Upper lobe of right lung (tissue), 1 donor: ENCODE results near the gene IGFBP6. TPM values are rescaled to one million over a fixed set of nuclear protein-coding genes. Genes with fewer than 3 reads are reported as not detected.
A peak's percentile ranks its signal among the peaks of the same experiment; 100 is the strongest.

Source experiments
- ATAC-seq: fragments of 200-7000 bp; cut with Tn5 transposase; one replicate; pipeline ENCODE4 v1.9.1; 2020; ENCODE audit warnings: mild to moderate bottlenecking, moderate library complexity
- DNase-seq: peaks from one replicate; pipeline ENCODE4 v3.0.0-alpha.2; 2020
- H3K27ac ChIP-seq: fragments of 200-600 bp; one replicate; pipeline ENCODE4 v1.8.0; 2022
- H3K27me3 ChIP-seq: fragments of 200-600 bp; one replicate; pipeline ENCODE4 v1.8.0; 2022; ENCODE audit warnings: mild to moderate bottlenecking
- H3K36me3 ChIP-seq: fragments of 200-600 bp; one replicate; pipeline ENCODE4 v1.8.0; 2022
- H3K4me1 ChIP-seq: fragments of 200-600 bp; one replicate; pipeline ENCODE4 v1.8.0; 2022
- H3K4me3 ChIP-seq: fragments of 200-600 bp; one replicate; pipeline ENCODE4 v1.8.0; 2022; ENCODE audit warnings: mild to moderate bottlenecking
- H3K9me3 ChIP-seq: fragments of 200-600 bp; one replicate; pipeline ENCODE4 v1.8.0; 2022
- intact Hi-C: fragments of 100-400 bp; cut with DNase I; formaldehyde crosslinking; loops from one replicate; pipeline ENCODE4 v1.11.0; 2022
- total RNA-seq: library from RNA; stranded (reverse); fragmentation: NEBNext Ultra II Directional; extraction: Animal tissue kit (Norgen Biotek cat#: 25700); gene quantifications from one replicate; pipeline ENCODE4 v1.2.1, GENCODE V29; 2021
- TF ChIP-seq, protein P1 (sequence below): fragments of 200-600 bp; IDR thresholded peaks from one replicate; pipeline ENCODE4 v1.8.0; 2022; ENCODE audit warnings: antibody characterized with exemption
- donor health status: DM: no; HTN: yes; CAD: no; lungs with severe emphysema.

The IGFBP6 gene
- total RNA-seq, 1 donor from 2014 or later, result 34.6 TPM

- peaks cover 41% of the 10 kb centered on the region for H3K4me1 ChIP-seq
- H3K4me3 ChIP-seq, result no peak overlapping the region
- DNase-seq (peak; percentile 69), ATAC-seq (no peak)
- no peaks in the 10 kb centered on the region for H3K27me3 ChIP-seq
- TF ChIP-seq, protein P1, sequence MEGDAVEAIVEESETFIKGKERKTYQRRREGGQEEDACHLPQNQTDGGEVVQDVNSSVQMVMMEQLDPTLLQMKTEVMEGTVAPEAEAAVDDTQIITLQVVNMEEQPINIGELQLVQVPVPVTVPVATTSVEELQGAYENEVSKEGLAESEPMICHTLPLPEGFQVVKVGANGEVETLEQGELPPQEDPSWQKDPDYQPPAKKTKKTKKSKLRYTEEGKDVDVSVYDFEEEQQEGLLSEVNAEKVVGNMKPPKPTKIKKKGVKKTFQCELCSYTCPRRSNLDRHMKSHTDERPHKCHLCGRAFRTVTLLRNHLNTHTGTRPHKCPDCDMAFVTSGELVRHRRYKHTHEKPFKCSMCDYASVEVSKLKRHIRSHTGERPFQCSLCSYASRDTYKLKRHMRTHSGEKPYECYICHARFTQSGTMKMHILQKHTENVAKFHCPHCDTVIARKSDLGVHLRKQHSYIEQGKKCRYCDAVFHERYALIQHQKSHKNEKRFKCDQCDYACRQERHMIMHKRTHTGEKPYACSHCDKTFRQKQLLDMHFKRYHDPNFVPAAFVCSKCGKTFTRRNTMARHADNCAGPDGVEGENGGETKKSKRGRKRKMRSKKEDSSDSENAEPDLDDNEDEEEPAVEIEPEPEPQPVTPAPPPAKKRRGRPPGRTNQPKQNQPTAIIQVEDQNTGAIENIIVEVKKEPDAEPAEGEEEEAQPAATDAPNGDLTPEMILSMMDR, result peak; percentile 7
- peaks cover 37% of the 10 kb centered on the region for H3K36me3 ChIP-seq
- H3K9me3 ChIP-seq, result no peaks in the 10 kb centered on the region
- intact Hi-C loops, result no loop called here
- peak overlapping the region; percentile 74 for H3K27ac ChIP-seq
Measured at GRCh38 chr12:53071591-53072551, 25.6 kb upstream of the IGFBP6 start.

DNA sequence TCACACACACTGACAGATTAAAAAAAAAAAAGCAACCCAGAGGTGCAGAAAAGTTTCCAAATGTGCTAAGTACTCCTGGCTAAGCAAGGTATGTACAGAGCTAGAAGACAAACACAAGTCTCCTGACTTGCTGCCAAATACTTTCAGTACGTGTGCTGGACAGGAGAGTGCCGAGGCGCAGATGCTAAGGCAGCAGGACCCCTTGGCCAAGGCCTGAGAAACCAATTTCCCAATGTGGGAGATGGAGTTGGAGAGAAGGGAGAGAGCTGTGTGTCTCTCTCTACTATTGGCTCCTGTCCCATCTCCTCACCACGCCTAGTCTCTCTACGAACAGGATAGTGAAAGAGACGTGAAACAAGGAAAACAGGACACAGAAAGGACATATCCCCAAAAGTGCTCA lies 23.6 kb upstream of the IGFBP6 start:
- H3K27me3 ChIP-seq, result no peaks in the 10 kb centered on the region
- H3K9me3 ChIP-seq, result no peaks in the 10 kb centered on the region
- ATAC-seq, result peak; percentile 56
- H3K27ac ChIP-seq, result peak overlapping the region; percentile 74
- intact Hi-C loops, result no loop called here
- DNase-seq, result peak; percentile 61
- H3K4me1 ChIP-seq, result peaks cover 58% of the 10 kb centered on the region
- peaks cover 33% of the 10 kb centered on the region for H3K36me3 ChIP-seq
- TF ChIP-seq, protein P1, result no peak
- no peak overlapping the region for H3K4me3 ChIP-seq

DNA sequence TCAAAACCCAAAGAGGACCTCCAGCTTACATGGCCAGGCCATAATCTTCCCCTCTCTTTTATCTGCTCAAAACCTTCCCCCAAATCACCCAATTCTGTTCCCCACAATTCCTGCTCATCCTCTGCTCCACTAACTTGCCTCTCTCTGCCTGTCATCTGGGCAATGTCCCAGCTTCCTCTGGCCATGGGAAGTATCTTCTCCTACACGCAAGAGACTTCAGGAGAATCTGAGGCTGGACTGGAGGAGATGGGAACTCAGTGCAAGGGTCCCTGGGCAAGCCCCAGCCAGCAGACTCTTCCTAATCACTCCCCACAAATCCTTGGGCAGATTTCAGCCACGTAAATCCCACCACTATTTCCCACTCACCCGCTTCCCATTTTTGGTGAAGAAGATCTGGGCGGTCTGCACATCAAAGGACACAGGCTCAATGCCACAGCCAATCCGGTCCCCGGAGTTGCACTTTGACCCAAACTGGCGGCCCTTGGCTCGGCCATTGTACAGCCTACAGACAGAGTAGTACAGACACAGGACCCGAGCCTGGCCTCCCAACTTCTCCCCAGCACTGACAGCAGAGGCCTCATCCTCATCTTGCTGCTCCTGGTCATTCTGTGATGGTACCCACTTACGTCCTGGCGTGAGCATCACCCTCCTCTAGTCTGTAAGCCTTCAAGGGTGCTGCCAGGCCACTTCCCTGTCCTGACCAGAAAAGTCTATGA lies 23.0 kb upstream of the IGFBP6 start:
- no peaks in the 10 kb centered on the region for H3K27me3 ChIP-seq
- DNase-seq, result peak; percentile 55
- H3K9me3 ChIP-seq, result no peaks in the 10 kb centered on the region
- intact Hi-C loops, result no loop called here
- peaks cover 33% of the 10 kb centered on the region for H3K36me3 ChIP-seq
- TF ChIP-seq, protein P1, result no peak
- ATAC-seq, result no peak
- H3K27ac ChIP-seq, result no peak overlapping the region
- H3K4me1 ChIP-seq, result peaks cover 57% of the 10 kb centered on the region
- H3K4me3 ChIP-seq, result no peak overlapping the region

GRCh38 chr12:53074999-53075370 lies 22.5 kb upstream of the IGFBP6 start:
- H3K4me1 ChIP-seq, result peaks cover 51% of the 10 kb centered on the region
- no peak for ATAC-seq
- H3K27me3 ChIP-seq, result no peaks in the 10 kb centered on the region
- intact Hi-C loops, result no loop called here
- H3K27ac ChIP-seq, result no peak overlapping the region
- TF ChIP-seq, protein P1, result no peak
- H3K9me3 ChIP-seq, result no peaks in the 10 kb centered on the region
- no peak overlapping the region for H3K4me3 ChIP-seq
- DNase-seq, result peak; percentile 42
- H3K36me3 ChIP-seq, result peaks cover 33% of the 10 kb centered on the region

GRCh38 chr12:53076461-53076860 lies 21.0 kb upstream of the IGFBP6 start:
- ATAC-seq (no peak), DNase-seq (peak; percentile 13)
- Histone ChIP-seq H3K36me3 (peaks cover 33% of the 10 kb centered on the region), H3K4me1 (peaks cover 41% of the 10 kb centered on the region), H3K27me3 (no peaks in the 10 kb centered on the region), H3K4me3 (no peak overlapping the region), H3K9me3 (no peaks in the 10 kb centered on the region), H3K27ac (peak overlapping the region; percentile 1)
- TF ChIP-seq, protein P1, result no peak
- intact Hi-C loops, result no loop called here
